AG09319 (cell line): ENCODE data around the gene DOCK1.

ENCODE experiments used
- DNase-seq: peaks from one replicate; pipeline ENCODE4 v3.0.0-alpha.2; 2010; ENCODE audit warnings: low read depth; ENCODE audit errors: extremely low read depth
- CTCF ChIP-seq: IDR thresholded peaks from 2 replicates; pipeline ENCODE4 v1.5.1; 2011; ENCODE audit warnings: low read depth, mild to moderate bottlenecking, inconsistent platforms, low read length, moderate library complexity

Gene DOCK1

DNA sequence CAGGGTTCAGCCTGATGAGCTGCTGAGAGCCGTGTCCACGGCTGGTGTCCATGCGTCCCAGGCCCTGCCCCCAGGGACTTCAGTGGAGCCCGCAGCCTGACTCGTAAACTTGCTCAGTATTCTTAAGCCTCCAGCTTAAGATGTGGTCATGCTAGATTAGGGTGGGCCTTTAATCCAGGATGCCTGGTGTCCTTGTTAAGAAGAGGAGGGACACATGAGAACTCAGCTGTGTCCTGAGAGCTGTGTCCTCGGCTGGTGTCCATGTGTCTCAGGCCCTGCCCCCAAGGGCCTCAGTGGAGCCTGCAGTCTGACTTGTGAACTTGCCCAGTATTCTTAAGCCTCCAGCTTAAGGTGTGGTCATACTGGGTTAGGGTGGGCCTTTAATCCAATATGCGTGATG lies 23.0 kb downstream of the DOCK1 start:
- no peak for TF ChIP-seq CTCF
- DNase-seq, result no peak

DNA sequence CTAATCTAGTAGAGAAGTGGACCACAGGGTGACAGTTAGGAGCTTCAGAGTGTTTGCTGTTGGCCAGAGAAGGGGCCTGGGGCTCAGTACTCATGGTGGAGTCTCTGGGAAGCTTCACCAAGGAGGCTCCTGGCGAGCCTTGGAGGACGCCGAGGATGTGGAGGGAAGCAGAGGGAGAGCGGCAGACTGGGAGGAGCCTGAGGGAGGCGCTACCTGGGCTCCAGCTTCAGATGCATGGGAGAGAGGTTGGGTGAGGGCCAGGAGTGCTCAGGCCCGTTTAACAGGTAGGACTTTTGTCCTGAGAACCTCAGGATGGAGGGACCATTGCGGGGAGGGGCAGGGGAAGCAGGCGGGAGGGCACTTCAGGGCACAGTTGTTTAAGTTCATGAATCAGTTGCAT lies 24.2 kb downstream of the DOCK1 start:
- DNase-seq, result no peak
- no peak for TF ChIP-seq CTCF

DNA sequence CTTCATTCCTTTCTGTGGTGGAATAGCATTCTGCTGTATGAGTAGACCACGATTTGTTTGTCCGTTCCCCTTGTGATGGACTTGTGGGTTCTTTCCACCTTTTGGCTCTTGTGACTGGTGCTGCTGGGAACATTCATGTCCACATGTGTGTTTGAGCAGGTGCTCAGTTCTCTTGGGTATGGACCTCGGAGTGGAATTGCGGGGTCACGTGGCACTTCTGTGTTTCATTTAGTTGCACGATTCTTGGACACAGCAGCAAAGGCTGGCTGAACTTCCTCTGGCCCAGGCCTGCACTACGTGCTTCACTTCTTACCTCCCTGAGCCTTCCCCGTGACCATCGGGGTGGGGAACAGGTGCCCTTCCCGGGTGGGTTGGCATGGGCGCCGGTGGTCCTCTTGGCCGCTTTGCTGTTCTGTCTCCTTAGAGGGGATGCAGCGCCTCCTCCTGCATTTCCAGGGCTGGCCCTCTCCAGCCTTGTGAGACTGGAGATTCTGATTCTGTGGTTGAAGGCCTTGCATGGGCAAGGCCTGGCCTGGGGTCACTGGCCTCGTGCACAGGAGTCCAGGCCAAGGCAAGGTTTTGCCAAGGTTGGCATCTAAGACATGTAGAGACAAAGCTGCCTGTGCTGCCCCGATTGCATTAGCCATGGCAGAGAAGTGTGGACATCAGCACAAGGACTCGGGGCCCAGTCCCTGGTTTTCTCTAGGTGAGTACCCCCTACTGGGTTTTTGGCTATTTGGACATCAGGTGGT lies 25.1 kb downstream of the DOCK1 start:
- DNase-seq, result no peak
- TF ChIP-seq CTCF, result no peak

DNA sequence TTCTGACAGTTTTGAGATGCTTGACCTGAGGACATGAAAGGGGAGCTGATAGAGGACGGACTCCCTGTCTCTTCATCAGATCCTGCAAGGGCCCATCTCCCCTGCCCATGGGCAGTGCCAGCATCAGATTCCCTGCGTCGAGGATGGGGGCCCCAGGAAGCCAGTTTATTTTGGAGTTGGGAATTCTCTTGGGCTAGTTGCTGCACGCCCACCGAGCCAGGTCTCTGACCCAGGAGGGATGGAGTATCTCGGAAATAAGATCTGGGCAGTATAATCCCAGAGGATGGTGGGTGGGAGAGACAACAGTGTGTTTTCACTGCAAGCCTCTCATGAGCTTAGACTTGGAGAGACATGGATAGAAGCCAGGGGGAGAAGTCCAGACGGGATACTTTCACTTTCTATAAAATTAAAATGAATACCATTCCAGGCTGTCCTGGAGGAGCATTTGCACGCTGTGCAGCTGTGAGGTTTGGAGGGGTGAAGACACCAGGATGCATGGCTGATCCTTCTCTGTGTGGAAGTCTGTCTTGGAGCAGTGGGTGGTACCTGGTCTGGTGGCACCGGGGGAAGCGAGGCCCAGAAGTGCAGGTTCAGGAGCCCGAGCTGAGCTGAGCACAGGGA lies 25.8 kb downstream of the DOCK1 start:
- peak; percentile 15 for DNase-seq
- peak; percentile 0; the same call in 1 of the 2 replicates for TF ChIP-seq CTCF

DNA sequence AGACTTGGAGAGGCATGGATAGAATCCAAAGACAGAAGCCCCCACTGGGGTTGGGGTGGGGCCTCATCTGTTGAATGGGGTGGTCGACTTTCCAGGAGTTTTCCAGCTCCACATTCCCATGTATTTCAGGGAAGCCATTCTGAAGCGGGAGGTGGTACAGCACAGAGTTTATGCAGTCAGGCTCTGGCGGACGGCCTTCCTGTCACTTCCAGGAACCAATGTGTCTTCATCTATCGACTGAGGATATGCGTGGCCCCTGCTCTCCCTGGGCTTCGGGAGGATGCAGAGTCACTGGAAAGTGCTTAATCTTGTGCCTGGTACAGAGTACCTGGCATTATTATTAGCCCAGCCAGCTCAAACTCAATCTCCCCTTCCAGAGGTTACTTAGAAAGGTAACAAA lies 26.3 kb downstream of the DOCK1 start:
- no peak for TF ChIP-seq CTCF
- DNase-seq, result no peak

DNA sequence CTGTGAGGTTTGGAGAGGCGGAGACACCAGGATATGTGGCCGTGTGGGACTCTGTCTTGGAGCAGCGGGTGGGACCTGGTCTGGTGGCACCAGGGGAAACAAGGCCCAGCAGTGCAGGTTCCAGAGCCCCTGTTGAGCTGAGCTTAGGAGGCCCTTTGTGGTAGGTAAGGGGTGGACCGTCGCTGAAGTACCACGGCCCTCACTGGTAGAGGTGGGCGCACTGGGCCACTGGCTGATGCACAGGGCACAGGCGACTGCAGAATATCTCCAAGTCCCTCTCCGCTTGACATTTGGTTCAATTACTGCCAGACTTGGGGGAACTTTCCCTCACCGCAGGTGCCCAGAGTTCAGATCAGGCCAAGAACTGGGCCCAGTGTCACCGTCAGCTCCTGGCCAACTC lies 27.3 kb downstream of the DOCK1 start:
- no peak for TF ChIP-seq CTCF
- DNase-seq, result no peak

GRCh38 chr10:126933116-126933515 lies 27.9 kb downstream of the DOCK1 start:
- no peak for DNase-seq
- TF ChIP-seq CTCF, result no peak
